Heart left ventricle (tissue), 16 donors: Measurements from ENCODE around the gene EXOC3L4. TPM values are rescaled to one million over a fixed set of nuclear protein-coding genes. Genes with fewer than 3 reads are reported as not detected.

ENCODE experiments used
- ATAC-seq, 4 donors: fragments of 200-7000 bp; cut with Tn5 transposase; one replicate each; pipeline ENCODE4 v1.9.1; 2020 to 2022; ENCODE audit warnings: moderate library complexity in 4 of 4, mild to moderate bottlenecking in 3 of 4, moderate number of reproducible peaks in 1 of 4
- DNase-seq, 5 donors: peaks; one replicate each; pipeline ENCODE4 v3.0.0-alpha.2; 2020
- H3K27ac ChIP-seq, 12 donors: fragments of 200-600 bp; sonication (generic) in 4 of 12; one replicate each; pipeline versions ENCODE4 v1.5.0 to v1.8.0; 2016 to 2022; ENCODE audit warnings: mild to moderate bottlenecking in 2 of 12
- H3K27me3 ChIP-seq, 9 donors: fragments of 200-600 bp; sonication (generic) in 2 of 9; one replicate each; pipeline versions ENCODE4 v1.5.1 to v1.8.0; 2016 to 2022; ENCODE audit warnings: mild to moderate bottlenecking in 3 of 9
- H3K36me3 ChIP-seq, 9 donors: fragments of 200-600 bp; sonication (generic) in 2 of 9; one replicate each; pipeline versions ENCODE4 v1.5.0 to v1.8.0; 2018 to 2022; ENCODE audit warnings: mild to moderate bottlenecking in 2 of 9
- H3K4me1 ChIP-seq, 12 donors: fragments of 200-600 bp; sonication (generic) in 4 of 12; one replicate each; pipeline versions ENCODE4 v1.5.0 to v1.8.0; 2016 to 2022; ENCODE audit warnings: mild to moderate bottlenecking in 3 of 12
- H3K4me3 ChIP-seq, 12 donors: fragments of 200-600 bp; sonication (generic) in 4 of 12; one replicate each; pipeline versions ENCODE4 v1.5.0 to v1.8.0; 2017 to 2022; ENCODE audit warnings: mild to moderate bottlenecking in 9 of 12, moderate library complexity in 4 of 12
- H3K9me3 ChIP-seq, 12 donors: fragments of 200-600 bp; sonication (generic) in 4 of 12; one replicate each; pipeline versions ENCODE4 v1.5.0 to v1.8.0; 2016 to 2022; ENCODE audit warnings: mild to moderate bottlenecking in 1 of 12
- CTCF ChIP-seq, 12 donors: fragments of 200-600 bp; sonication (generic) in 4 of 12; IDR thresholded peaks; one replicate each; pipeline versions ENCODE4 v1.5.0 to v1.8.0; 2018 to 2022; ENCODE audit warnings: antibody characterized with exemption in 12 of 12, mild to moderate bottlenecking in 5 of 12
- POLR2A ChIP-seq, 2 donors: fragments of 450-650 bp; IDR thresholded peaks; one replicate each; pipeline ENCODE4 v1.6.1; 2017; ENCODE audit warnings: antibody characterized with exemption in 2 of 2, mild to moderate bottlenecking in 2 of 2, moderate library complexity in 2 of 2
- WGBS, 4 donors: extraction: QIAGEN DNeasy Blood & Tissue Kit in 2 of 4; methylation state at CpG; one replicate each; pipeline versions ENCODE4 v1.1.5 to v1.1.7; 2013 to 2018; 5-methylcytosine and 5-hydroxymethylcytosine counted together
- intact Hi-C, 10 donors: fragments of 100-400 bp; cut with DNase I; formaldehyde crosslinking; loops; one replicate each; pipeline versions ENCODE4 v1.11.1 to v1.14.2; 2022
- polyA plus RNA-seq, 2 donors: library from polyadenylated mRNA; stranded (reverse); fragments of 200-250 nt; gene quantifications; one replicate each; pipeline ENCODE4 v1.2.3, GENCODE V29; 2013
- total RNA-seq, 9 donors: library from RNA; depleted of rRNA in 2 of 9; stranded (reverse); fragments of >200 nt in 2 of 9; fragmentation: NEBNext Ultra II Directional in 3 of 9; extraction: Animal tissue kit (Norgen Biotek cat#: 25700) in 3 of 9; gene quantifications; one replicate each; pipeline versions ENCODE4 v1.1.0 to v1.2.4, GENCODE V29; 2016 to 2023
- donor health status: ischemic (EF 13 %, LVEDD 7.1; RV severe dilation, severe dysfunction).
- donor health status: healthy with polysubstance abuse.
- donor health status: DM: no; HTN: yes; CAD: no.
- donor health status: DM: no; HTN: no; CAD: no.
- donor health status: ischemic (EF 25% LVEDD 6.9; RV normal size, moderate dysfunction).
- donor health status: ischemic (EF 25% LVEDD 5.7; RV mildly dilated, moderate dysfunction).
- donor health status: healthy.
- donor health status: DM: yes; HTN: yes; CAD: no.
- donor health status: ischemic (EF 35%, LVEDD 5.7; RV mildly dilated, moderate dysfunction).
- donor health status: nonischemic (EF 11% LVEDD 7.7; RV severe dilation, severe dysfunction).
- donor health status: DM: yes; HTN: yes; CAD: no.
- donor health status: PGD.
- donor health status: ischemic (EF 29% LVEDD 5.4; RV normal size, mild dysfunction).
- donor health status: nonischemic (EF 23%, LVEDD 6.1; RV moderate dilation, normal function).

EXOC3L4 gene
- total and polyA plus RNA-seq, 11 donors: 0.21 to 3.2 (median 0.47) TPM; not detected in 5

GRCh38 chr14:103052407-103052806 lies 42.1 kb upstream of the EXOC3L4 start:
- intact Hi-C loops: loop anchor here in 2 of 10 donors (5.0 to 10.0 kb wide), 2 partner anchors 40 to 48 kb away; no protein-coding TSS in a partner anchor
- peaks cover 0 to 67% (median 39%) of the 10 kb centered on the region in 12 donors for H3K4me1 ChIP-seq

GRCh38 chr14:103055695-103056094 lies 38.8 kb upstream of the EXOC3L4 start:
- Histone ChIP-seq H3K27ac (peak overlapping the region in 11 of 12 donors; percentile 50 to 99 (median 96)), H3K27me3 (no peaks in the 10 kb centered on the region), H3K36me3 (peaks cover 0 to 4% (median 0%) of the 10 kb centered on the region in 9 donors), H3K4me3 (peak overlapping the region in 11 of 12 donors; percentile 88 to 100 (median 97)), H3K4me1 (peaks cover 6 to 61% (median 47%) of the 10 kb centered on the region in 12 donors), H3K9me3 (no peaks in the 10 kb centered on the region)
- TF ChIP-seq CTCF (IDR thresholded peaks at IDR 0.05) (no peak), POLR2A (IDR thresholded peaks at IDR 0.05) (no peak)
- 38 to 54% (median 43%) methylated on average over 8 of the region's 8 CpGs for WGBS, 4 donors
- peak in 1 of 4 donors; percentile 59 for ATAC-seq
- intact Hi-C loops: loop anchor here in 1 of 10 donors (10.0 kb wide), 1 partner anchor 51 kb away; no protein-coding TSS in a partner anchor
- no peak for DNase-seq

More at GRCh38 chr14:103052407-103052806, 42.1 kb upstream of the EXOC3L4 start:
- Histone ChIP-seq H3K36me3 (peaks cover 0 to 9% (median 0%) of the 10 kb centered on the region in 9 donors), H3K9me3 (no peaks in the 10 kb centered on the region), H3K27me3 (no peaks in the 10 kb centered on the region), H3K4me3 (no peak overlapping the region), H3K27ac (no peak overlapping the region)
- DNase-seq (no peak), ATAC-seq (no peak)
- TF ChIP-seq POLR2A (IDR thresholded peaks at IDR 0.05) (no peak), CTCF (IDR thresholded peaks at IDR 0.05) (no peak)
- WGBS, 4 donors: 78 to 85% (median 83%) methylated on average over 7 to 10 of the region's 10 CpGs

- no peaks in the 10 kb centered on the region for H3K27me3 ChIP-seq
- peak overlapping the region; percentile 88 to 99 (median 96) for H3K27ac ChIP-seq
- WGBS, 4 donors: 1 to 2% (median 1%) methylated on average over 44 to 50 of the region's 50 CpGs
- ATAC-seq (peak; percentile 22 to 80 (median 53)), DNase-seq (peak; percentile 87 to 89 (median 88))
- peak overlapping the region; percentile 88 to 100 (median 97) for H3K4me3 ChIP-seq
- peaks cover 6 to 53% (median 40%) of the 10 kb centered on the region in 12 donors for H3K4me1 ChIP-seq
- H3K36me3 ChIP-seq: peaks cover 0 to 4% (median 0%) of the 10 kb centered on the region in 9 donors
- no peaks in the 10 kb centered on the region for H3K9me3 ChIP-seq
- intact Hi-C loops: loop anchor here in 1 of 10 donors (10.0 kb wide), 1 partner anchor 52 kb away; no protein-coding TSS in a partner anchor
- TF ChIP-seq POLR2A (IDR thresholded peaks at IDR 0.05) (no peak), CTCF (IDR thresholded peaks at IDR 0.05) (no peak)
These were observed 38.0 kb upstream of the EXOC3L4 start for GRCh38 chr14:103056322-103057027.

- H3K4me3 ChIP-seq: peak overlapping the region; percentile 88 to 100 (median 97)
- H3K36me3 ChIP-seq: peaks cover 0 to 4% (median 0%) of the 10 kb centered on the region in 9 donors
- H3K27me3 ChIP-seq: no peaks in the 10 kb centered on the region
- peaks cover 6 to 49% (median 38%) of the 10 kb centered on the region in 12 donors for H3K4me1 ChIP-seq
- ATAC-seq (peak in 1 of 4 donors; percentile 5), DNase-seq (peak in 1 of 5 donors; percentile 55)
- no peaks in the 10 kb centered on the region for H3K9me3 ChIP-seq
- 1 to 3% (median 1%) methylated on average over 13 to 53 of the region's 53 CpGs; no CpG with 5 or more reads in 1 of the 4 donors for WGBS, 4 donors
- no peak for TF ChIP-seq CTCF (IDR thresholded peaks at IDR 0.05)
- TF ChIP-seq POLR2A (IDR thresholded peaks at IDR 0.05): no peak
- H3K27ac ChIP-seq: peak overlapping the region; percentile 88 to 99 (median 96)
- intact Hi-C loops: loop anchor here in 1 of 10 donors (10.0 kb wide), 1 partner anchor 52 kb away; no protein-coding TSS in a partner anchor
These were observed 37.5 kb upstream of the EXOC3L4 start for GRCh38 chr14:103057028-103057371.
